Measurements from ENCODE around the gene KHDRBS2. TPM values are rescaled to one million over a fixed set of nuclear protein-coding genes. Genes with fewer than 3 reads are reported as not detected.

Gene KHDRBS2
- total RNA-seq, 1 experiment from 2014 or later: not detected

DNA sequence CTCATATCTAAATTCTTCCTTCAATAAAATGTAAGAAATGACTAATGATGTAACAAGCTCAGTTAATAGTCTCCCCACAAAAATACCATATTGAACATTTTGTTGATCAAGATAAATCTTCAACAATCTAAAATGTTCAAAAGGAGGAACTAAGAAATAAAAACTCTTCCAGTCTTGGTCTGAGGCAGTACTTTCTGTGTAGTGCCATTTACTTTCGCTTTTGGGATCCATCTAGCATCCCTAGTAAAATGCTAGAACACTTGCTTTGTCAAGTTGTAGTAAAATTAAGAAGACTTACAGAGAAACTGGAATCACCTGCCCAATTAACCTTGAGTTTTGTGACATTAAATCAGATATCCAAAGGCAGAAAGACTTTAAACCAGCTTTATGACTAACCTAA is 246.4 kb downstream of the KHDRBS2 start:
- no peak overlapping the region for H3K4me3 ChIP-seq (ENCODE audit: low read depth, low read length, poor library complexity, severe bottlenecking)
- H3K27me3 ChIP-seq (replicated peaks; ENCODE audit: insufficient read depth, low read depth, low read length, poor library complexity): no peaks in the 10 kb centered on the region
- no peak overlapping the region for H3K27ac ChIP-seq (ENCODE audit: low read depth, low read length, poor library complexity, severe bottlenecking)
- TF ChIP-seq, protein P1, sequence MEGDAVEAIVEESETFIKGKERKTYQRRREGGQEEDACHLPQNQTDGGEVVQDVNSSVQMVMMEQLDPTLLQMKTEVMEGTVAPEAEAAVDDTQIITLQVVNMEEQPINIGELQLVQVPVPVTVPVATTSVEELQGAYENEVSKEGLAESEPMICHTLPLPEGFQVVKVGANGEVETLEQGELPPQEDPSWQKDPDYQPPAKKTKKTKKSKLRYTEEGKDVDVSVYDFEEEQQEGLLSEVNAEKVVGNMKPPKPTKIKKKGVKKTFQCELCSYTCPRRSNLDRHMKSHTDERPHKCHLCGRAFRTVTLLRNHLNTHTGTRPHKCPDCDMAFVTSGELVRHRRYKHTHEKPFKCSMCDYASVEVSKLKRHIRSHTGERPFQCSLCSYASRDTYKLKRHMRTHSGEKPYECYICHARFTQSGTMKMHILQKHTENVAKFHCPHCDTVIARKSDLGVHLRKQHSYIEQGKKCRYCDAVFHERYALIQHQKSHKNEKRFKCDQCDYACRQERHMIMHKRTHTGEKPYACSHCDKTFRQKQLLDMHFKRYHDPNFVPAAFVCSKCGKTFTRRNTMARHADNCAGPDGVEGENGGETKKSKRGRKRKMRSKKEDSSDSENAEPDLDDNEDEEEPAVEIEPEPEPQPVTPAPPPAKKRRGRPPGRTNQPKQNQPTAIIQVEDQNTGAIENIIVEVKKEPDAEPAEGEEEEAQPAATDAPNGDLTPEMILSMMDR (conservative IDR thresholded peaks at IDR 0.05; ENCODE audit: low read depth, low read length): no peak
- no peak for TF ChIP-seq EZH2 (IDR thresholded peaks at IDR 0.05; ENCODE audit: borderline replicate concordance, low read depth, low read length, poor library complexity, severe bottlenecking)
- BruUV-seq (replicated peaks): no TSS peak
- ChIA-PET CTCF (no interaction called here), POLR2A (ENCODE audit: low non-redundant PET) (no interaction called here)
- H3K4me1 ChIP-seq (ENCODE audit: insufficient read depth, low read length, poor library complexity, severe bottlenecking): no peaks in the 10 kb centered on the region
- no peak for DNase-seq (ENCODE audit: low spot score)
- intact Hi-C loops (cut with micrococcal nuclease; ENCODE audit: unreplicated experiment): no loop called here
- no peaks in the 10 kb centered on the region for H3K36me3 ChIP-seq (ENCODE audit: insufficient read depth, low read length, poor library complexity, severe bottlenecking)
- H3K9me3 ChIP-seq (ENCODE audit: low read depth, low read length, poor library complexity, severe bottlenecking): peaks cover 38% of the 10 kb centered on the region

DNA sequence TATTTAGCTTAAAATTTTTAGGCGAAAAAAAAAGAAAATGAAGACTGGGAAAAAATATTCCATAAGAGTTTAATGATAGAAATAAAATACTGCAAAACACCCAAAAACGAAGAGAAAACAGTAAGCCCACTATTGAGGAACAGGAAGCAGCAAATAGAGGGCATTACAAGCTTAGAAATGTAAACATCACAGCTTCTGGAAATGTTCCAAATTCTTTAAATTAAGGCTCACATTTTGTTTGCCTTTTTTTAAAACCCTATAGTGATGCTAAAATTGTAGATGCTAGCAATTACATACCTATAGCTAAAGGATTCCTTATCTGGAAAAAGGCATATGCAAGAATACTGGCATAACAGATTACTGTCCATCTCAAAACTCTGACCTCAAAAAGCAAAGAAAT is 248.6 kb downstream of the KHDRBS2 start:
- ChIA-PET POLR2A (ENCODE audit: low non-redundant PET) (no interaction called here), CTCF (no interaction called here)
- TF ChIP-seq, protein P1 (conservative IDR thresholded peaks at IDR 0.05; ENCODE audit: low read depth, low read length): no peak
- no peak for TF ChIP-seq EZH2 (IDR thresholded peaks at IDR 0.05; ENCODE audit: borderline replicate concordance, low read depth, low read length, poor library complexity, severe bottlenecking)
- Histone ChIP-seq H3K4me3 (ENCODE audit: low read depth, low read length, poor library complexity, severe bottlenecking) (no peak overlapping the region), H3K27ac (ENCODE audit: low read depth, low read length, poor library complexity, severe bottlenecking) (no peak overlapping the region), H3K36me3 (ENCODE audit: insufficient read depth, low read length, poor library complexity, severe bottlenecking) (no peaks in the 10 kb centered on the region), H3K9me3 (ENCODE audit: low read depth, low read length, poor library complexity, severe bottlenecking) (peaks cover 39% of the 10 kb centered on the region), H3K27me3 (replicated peaks; ENCODE audit: insufficient read depth, low read depth, low read length, poor library complexity) (no peaks in the 10 kb centered on the region), H3K4me1 (ENCODE audit: insufficient read depth, low read length, poor library complexity, severe bottlenecking) (no peaks in the 10 kb centered on the region)
- intact Hi-C loops (cut with micrococcal nuclease; ENCODE audit: unreplicated experiment): no loop called here
- no TSS peak for BruUV-seq (replicated peaks)
- no peak for DNase-seq (ENCODE audit: low spot score)

DNA sequence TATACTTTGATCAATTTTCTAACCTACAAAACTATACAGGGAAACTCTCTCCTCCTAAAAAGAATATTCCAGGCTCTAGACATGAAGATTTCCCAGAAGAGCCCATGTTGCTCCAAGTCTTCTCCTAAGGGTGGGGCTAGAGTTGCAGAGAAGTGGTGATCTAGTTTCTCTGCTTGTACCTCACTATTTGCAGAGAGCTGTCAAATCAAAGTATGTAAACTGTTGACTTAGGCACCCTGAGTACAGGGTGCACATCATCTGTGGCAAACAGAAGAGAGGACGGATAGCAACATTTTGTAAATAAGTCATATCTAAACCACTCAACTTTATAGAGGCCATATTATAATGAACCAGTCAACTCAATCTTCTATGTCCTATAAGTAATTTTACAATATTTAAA is 250.1 kb downstream of the KHDRBS2 start:
- Histone ChIP-seq H3K9me3 (ENCODE audit: low read depth, low read length, poor library complexity, severe bottlenecking) (peaks cover 37% of the 10 kb centered on the region), H3K27me3 (replicated peaks; ENCODE audit: insufficient read depth, low read depth, low read length, poor library complexity) (no peaks in the 10 kb centered on the region), H3K27ac (ENCODE audit: low read depth, low read length, poor library complexity, severe bottlenecking) (no peak overlapping the region), H3K4me1 (ENCODE audit: insufficient read depth, low read length, poor library complexity, severe bottlenecking) (no peaks in the 10 kb centered on the region), H3K4me3 (ENCODE audit: low read depth, low read length, poor library complexity, severe bottlenecking) (no peak overlapping the region), H3K36me3 (ENCODE audit: insufficient read depth, low read length, poor library complexity, severe bottlenecking) (no peaks in the 10 kb centered on the region)
- intact Hi-C loops (cut with micrococcal nuclease; ENCODE audit: unreplicated experiment): no loop called here
- BruUV-seq (replicated peaks): no TSS peak
- DNase-seq (ENCODE audit: low spot score): no peak
- no peak for TF ChIP-seq EZH2 (IDR thresholded peaks at IDR 0.05; ENCODE audit: borderline replicate concordance, low read depth, low read length, poor library complexity, severe bottlenecking)
- TF ChIP-seq, protein P1 (conservative IDR thresholded peaks at IDR 0.05; ENCODE audit: low read depth, low read length): no peak
- POLR2A ChIA-PET (ENCODE audit: low non-redundant PET): no interaction called here
- CTCF ChIA-PET: no interaction called here
